Choroid plexus epithelial cell (primary cell): ENCODE results near the gene GPR42.

Experiments
- DNase-seq: peaks from one replicate; pipeline ENCODE4 v3.0.0-alpha.2; 2010; ENCODE audit warnings: low read depth
- H3K4me3 ChIP-seq: 2 replicates; pipeline ENCODE4 v1.5.1; 2011; ENCODE audit warnings: low read depth, mild to moderate bottlenecking, control low read depth, low read length, moderate library complexity
- CTCF ChIP-seq: conservative IDR thresholded peaks from 2 replicates; pipeline ENCODE4 v1.5.1; 2011; ENCODE audit warnings: low read depth, mild to moderate bottlenecking, control low read depth, inconsistent platforms, low read length, moderate library complexity

GPR42 gene

GRCh38 chr19:35370722-35371121 lies at the start of gene GPR42:
TSS of gene GPR42 (plus strand) at chr19:35371068. CDS start at chr19:35371360, 292 bp downstream.
- H3K4me3 ChIP-seq = no peak within 1 kb of the TSS
- no peak for DNase-seq
- no peak for TF ChIP-seq CTCF

- DNase-seq = no peak
- no peak overlapping the region for H3K4me3 ChIP-seq
- no peak for TF ChIP-seq CTCF
These were observed 49.6 kb upstream of the GPR42 start for GRCh38 chr19:35321291-35321690.

GRCh38 chr19:35322014-35322413 lies 48.9 kb upstream of the GPR42 start:
- no peak overlapping the region for H3K4me3 ChIP-seq
- no peak for DNase-seq
- TF ChIP-seq CTCF = no peak

- DNase-seq = peak; percentile 12
- H3K4me3 ChIP-seq = no peak overlapping the region
- TF ChIP-seq CTCF = peak; percentile 52
These were observed 43.2 kb upstream of the GPR42 start for GRCh38 chr19:35327642-35328041.

GRCh38 chr19:35328851-35329285 lies 42.0 kb upstream of the GPR42 start, which contains the start of gene CD22:
TSS of gene CD22 (plus strand) at chr19:35329187. CDS start at chr19:35332041, 2,854 bp downstream.
- no peak for DNase-seq
- TF ChIP-seq CTCF = no peak
- H3K4me3 ChIP-seq = no peak within 1 kb of the TSS

- H3K4me3 ChIP-seq = no peak overlapping the region
- no peak for DNase-seq
- no peak for TF ChIP-seq CTCF
These were observed 41.5 kb upstream of the GPR42 start for GRCh38 chr19:35329323-35329722.

GRCh38 chr19:35330475-35330874 lies 40.4 kb upstream of the GPR42 start:
- no peak for TF ChIP-seq CTCF
- DNase-seq = no peak
- H3K4me3 ChIP-seq = no peak overlapping the region
